ENCODE measurements around the gene KLK11. TPM values are rescaled to one million over a fixed set of nuclear protein-coding genes. Genes with fewer than 3 reads are reported as not detected.

KLK11 gene
- total and polyA plus RNA-seq, 2 donors (not counting 3 experiments of a cell fraction or from before 2014, with no cell fraction given): not detected

DNA sequence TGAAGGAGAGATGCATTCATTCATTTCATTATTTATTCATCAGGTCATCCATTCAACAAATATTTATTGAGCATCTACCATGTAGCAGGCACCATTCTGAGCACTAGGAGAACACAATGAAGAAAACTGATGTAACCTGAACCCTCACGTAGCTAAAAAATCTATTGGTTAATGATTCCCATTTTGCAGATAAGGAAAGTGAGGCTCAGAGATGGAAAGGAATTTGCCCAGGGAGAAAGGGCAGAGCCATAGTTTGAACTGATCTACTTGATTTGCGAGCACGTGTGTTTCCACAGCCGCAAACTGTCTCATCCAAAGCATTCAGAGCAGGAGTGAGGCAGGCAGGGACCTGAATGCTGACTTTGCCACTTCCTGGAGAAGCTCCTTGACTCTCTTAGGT, 27.7 kb downstream of the KLK11 start:
- H3K9me1 ChIP-seq (replicated peaks; ENCODE audit: control insufficient read depth, extremely low read depth, insufficient read depth, low read length): no peaks in the 10 kb centered on the region
- H3K4me1 ChIP-seq (ENCODE audit: control insufficient read depth, extremely low read depth, insufficient read depth, low read length): no peaks in the 10 kb centered on the region
- H3K9ac ChIP-seq (replicated peaks; ENCODE audit: extremely low read depth, insufficient read depth, low read length): no peak overlapping the region
- no peaks in the 10 kb centered on the region for H4K20me1 ChIP-seq (replicated peaks; ENCODE audit: control insufficient read depth, extremely low read depth, insufficient read depth, low read length)
- H3K9me3 ChIP-seq (replicated peaks; ENCODE audit: control insufficient read depth, insufficient read depth, low read length): no peaks in the 10 kb centered on the region
- dilution Hi-C loops (cut with MboI; ENCODE audit: extremely low pct_ligation_motif_present, low sequenced_read_pairs): no loop called here
- H3K27me3 ChIP-seq (ENCODE audit: control insufficient read depth in 2 of 2, insufficient read depth in 2 of 2, low read length in 2 of 2): no peaks in the 10 kb centered on the region
- no peaks in the 10 kb centered on the region for H3K36me3 ChIP-seq (ENCODE audit: control insufficient read depth in 2 of 2, extremely low read depth in 1 of 2, insufficient read depth in 2 of 2, low read length in 2 of 2)
- TF ChIP-seq FOS (IDR thresholded peaks at IDR 0.05; ENCODE audit: borderline replicate concordance, insufficient read depth, low read length) (no peak), JUN (IDR thresholded peaks at IDR 0.05; ENCODE audit: borderline replicate concordance, insufficient read depth, insufficient read length, low read depth) (no peak), EZH2 (IDR thresholded peaks at IDR 0.05; ENCODE audit: borderline replicate concordance, low read depth, low read length, severe bottlenecking) (no peak), POLR2AphosphoS5 (IDR thresholded peaks at IDR 0.05; ENCODE audit: insufficient read depth, low read depth, low read length) (no peak), MYC (IDR thresholded peaks at IDR 0.05; ENCODE audit: low read depth, low read length) (no peak), POLR2A (IDR thresholded peaks at IDR 0.05; ENCODE audit: low read depth, low read length) (no peak), GATA2 (IDR thresholded peaks at IDR 0.05; ENCODE audit: insufficient read depth, insufficient read length, low read depth, low read length) (no peak)
- no peak overlapping the region for H3K4me3 ChIP-seq (replicated peaks in 1 of 3; ENCODE audit: insufficient read depth in 1 of 3, low read depth in 1 of 3, low read length in 3 of 3)
- no peaks in the 10 kb centered on the region for H3K79me2 ChIP-seq (ENCODE audit: control insufficient read depth, insufficient read depth, low read length)
- FAIRE-seq: no peak
- no peak overlapping the region for H2AFZ ChIP-seq (ENCODE audit: low read depth, low read length)
- H3K4me2 ChIP-seq (ENCODE audit: insufficient read depth, low read length): no peak overlapping the region
- no peak overlapping the region for H3K27ac ChIP-seq (ENCODE audit: insufficient read depth, low read depth, low read length)
- POLR2A ChIA-PET: no interaction called here
- BruUV-seq (replicated peaks): no TSS peak
- no peak for DNase-seq (ENCODE audit: low read depth, low spot score)
- intact Hi-C loops (cut with micrococcal nuclease): no loop called here
- CTCF ChIA-PET: interaction anchor here (2.6 kb wide), 1 partner anchor 22 kb away, joined by 7 read pairs; no protein-coding TSS in a partner anchor

DNA sequence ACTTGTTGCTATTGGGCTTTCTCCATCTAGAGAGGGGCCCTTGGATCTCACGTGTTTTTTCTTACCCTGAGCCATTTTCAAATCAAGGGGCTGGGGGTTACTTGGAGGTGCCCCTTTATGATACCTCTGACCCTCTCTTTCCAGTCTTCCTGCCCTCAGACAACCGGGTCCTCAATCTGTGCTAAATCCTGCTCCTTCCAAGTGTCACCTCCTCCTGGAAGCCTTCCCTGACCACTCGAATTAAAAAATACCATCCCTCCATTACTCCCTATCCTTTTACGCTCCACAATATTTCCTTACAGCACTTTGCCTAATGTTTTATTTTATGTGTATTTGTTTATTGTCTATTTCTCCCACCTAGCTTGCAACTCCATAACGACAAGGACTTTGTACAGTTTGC, 28.4 kb downstream of the KLK11 start:
- FAIRE-seq (no peak), DNase-seq (ENCODE audit: low read depth, low spot score) (no peak)
- H3K4me2 ChIP-seq (ENCODE audit: insufficient read depth, low read length): no peak overlapping the region
- no peaks in the 10 kb centered on the region for H3K4me1 ChIP-seq (ENCODE audit: control insufficient read depth, extremely low read depth, insufficient read depth, low read length)
- dilution Hi-C loops (cut with MboI; ENCODE audit: extremely low pct_ligation_motif_present, low sequenced_read_pairs) (no loop called here), intact Hi-C loops (cut with micrococcal nuclease) (no loop called here)
- no peak for TF ChIP-seq JUN (IDR thresholded peaks at IDR 0.05; ENCODE audit: borderline replicate concordance, insufficient read depth, insufficient read length, low read depth)
- TF ChIP-seq EZH2 (IDR thresholded peaks at IDR 0.05; ENCODE audit: borderline replicate concordance, low read depth, low read length, severe bottlenecking): no peak
- TF ChIP-seq GATA2 (IDR thresholded peaks at IDR 0.05; ENCODE audit: insufficient read depth, insufficient read length, low read depth, low read length): no peak
- TF ChIP-seq FOS (IDR thresholded peaks at IDR 0.05; ENCODE audit: borderline replicate concordance, insufficient read depth, low read length): no peak
- TF ChIP-seq, protein P1, sequence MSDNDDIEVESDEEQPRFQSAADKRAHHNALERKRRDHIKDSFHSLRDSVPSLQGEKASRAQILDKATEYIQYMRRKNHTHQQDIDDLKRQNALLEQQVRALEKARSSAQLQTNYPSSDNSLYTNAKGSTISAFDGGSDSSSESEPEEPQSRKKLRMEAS (IDR thresholded peaks at IDR 0.05; ENCODE audit: insufficient read depth, insufficient read length): no peak
- no peaks in the 10 kb centered on the region for H3K9me3 ChIP-seq (replicated peaks; ENCODE audit: control insufficient read depth, insufficient read depth, low read length)
- H3K27me3 ChIP-seq (ENCODE audit: control insufficient read depth in 2 of 2, insufficient read depth in 2 of 2, low read length in 2 of 2): no peaks in the 10 kb centered on the region
- H2AFZ ChIP-seq (ENCODE audit: low read depth, low read length): no peak overlapping the region
- BruUV-seq (replicated peaks): no TSS peak
- no peak overlapping the region for H3K4me3 ChIP-seq (replicated peaks in 1 of 3; ENCODE audit: insufficient read depth in 1 of 3, low read depth in 1 of 3, low read length in 3 of 3)
- H3K27ac ChIP-seq (ENCODE audit: insufficient read depth, low read depth, low read length): no peak overlapping the region
- no peaks in the 10 kb centered on the region for H3K36me3 ChIP-seq (ENCODE audit: control insufficient read depth in 2 of 2, extremely low read depth in 1 of 2, insufficient read depth in 2 of 2, low read length in 2 of 2)
- H3K79me2 ChIP-seq (ENCODE audit: control insufficient read depth, insufficient read depth, low read length): no peaks in the 10 kb centered on the region
- no peaks in the 10 kb centered on the region for H3K9me1 ChIP-seq (replicated peaks; ENCODE audit: control insufficient read depth, extremely low read depth, insufficient read depth, low read length)
- no peak overlapping the region for H3K9ac ChIP-seq (replicated peaks; ENCODE audit: extremely low read depth, insufficient read depth, low read length)
- H4K20me1 ChIP-seq (replicated peaks; ENCODE audit: control insufficient read depth, extremely low read depth, insufficient read depth, low read length): no peaks in the 10 kb centered on the region
- ChIA-PET CTCF (interaction anchor here (2.6 kb wide), 1 partner anchor 23 kb away, joined by 7 read pairs; no protein-coding TSS in a partner anchor), POLR2A (no interaction called here)
